K562 (cell line): ENCODE results near the gene MACROD2. TPM values are rescaled to one million over a fixed set of nuclear protein-coding genes. Genes with fewer than 3 reads are reported as not detected.

ENCODE experiments used
- ATAC-seq: fragments of 200-7000 bp; cut with Tn5 transposase; 3 replicates; pipeline ENCODE4 v1.9.1; 2020; ENCODE audit warnings: moderate library complexity
- BruUV-seq: library from RNA; stranded (reverse); fragments of 400-500 nt; replicated peaks from 2 replicates; lab custom pipeline; 2021; lab: Mats Ljungman, UMichigan
- CTCF ChIA-PET: fragments of 300-600 bp; formaldehyde crosslinking; extraction: SDS; loops from one replicate; lab custom pipeline; 2021; ENCODE audit warnings: low intra/inter-chr PET ratio; lab: Yijun Ruan, JAX
- POLR2A ChIA-PET: fragments of 300-600, 350-650 bp; sonication (Branson Sonifier 250); formaldehyde crosslinking; extraction: SDS; loops from one replicate; lab custom pipeline; 2021; ENCODE audit warnings: antibody characterized with exemption, inconsistent platforms; lab: Yijun Ruan, JAX
- DNase-seq, 4 experiments: peaks; one replicate each; pipeline versions ENCODE4 v3.0.0 to v3.0.0-alpha.2; 2011 to 2018; ENCODE audit warnings: low spot score in 3 of 4, mixed read lengths in 3 of 4; ENCODE audit errors: extremely low read depth in 1 of 4
- FAIRE-seq: peaks from 2 replicates; lab custom pipeline; 2011; peaks lifted over from hg19 to GRCh38; lab: Jason Lieb, UNC
- H2AFZ ChIP-seq: 2 replicates; pipeline ENCODE4 v1.6.0; 2011; ENCODE audit warnings: low read depth, low read length, control low read depth, inconsistent platforms
- H3K27ac ChIP-seq: fragments of 200-600 bp; 3 replicates; pipeline ENCODE4 v1.8.0; 2011; ENCODE audit warnings: low read depth, mild to moderate bottlenecking, control low read depth, inconsistent platforms, low read length, moderate library complexity, mixed read lengths; ENCODE audit errors: extremely low read depth
- H3K27me3 ChIP-seq, 2 experiments: fragments of 300-600 bp in 1 of 2; 2 replicates in 1 of 2; 3 replicates in 1 of 2; pipeline versions ENCODE4 v1.6.0 to v1.8.0; 2011; ENCODE audit warnings: inconsistent platforms in 2 of 2, low read length in 2 of 2, mild to moderate bottlenecking in 1 of 2, mixed read lengths in 1 of 2, moderate library complexity in 1 of 2; ENCODE audit not compliant: control insufficient read depth in 2 of 2, insufficient read depth in 2 of 2
- H3K36me3 ChIP-seq: fragments of 300-600 bp; 3 replicates; pipeline ENCODE4 v1.8.0; 2011; ENCODE audit warnings: mild to moderate bottlenecking, low read length, inconsistent platforms; ENCODE audit not compliant: control insufficient read depth, insufficient read depth
- H3K4me1 ChIP-seq, 2 experiments: fragments of 200-600 bp in 1 of 2; replicated peaks in 1 of 2; 2 replicates in 1 of 2; 3 replicates in 1 of 2; pipeline versions ENCODE4 v1.5.1 to v1.8.0; 2011; ENCODE audit warnings: inconsistent platforms in 2 of 2, low read length in 2 of 2, mild to moderate bottlenecking in 1 of 2, mixed read lengths in 1 of 2, moderate library complexity in 1 of 2; ENCODE audit not compliant: control insufficient read depth in 2 of 2, insufficient read depth in 2 of 2
- H3K4me2 ChIP-seq: 2 replicates; pipeline ENCODE4 v1.6.1; 2011; ENCODE audit warnings: low read length, control low read depth, inconsistent platforms, mixed read lengths; ENCODE audit not compliant: insufficient read depth
- H3K4me3 ChIP-seq: fragments of 200-600 bp; sonication (generic), shearing (Covaris generic); 2 replicates; pipeline ENCODE4 v1.5.1; 2016; ENCODE audit warnings: control low read depth, inconsistent platforms
- H3K79me2 ChIP-seq: fragments of 200-600 bp; 3 replicates; pipeline ENCODE4 v1.8.0; 2011; ENCODE audit warnings: low read length, inconsistent platforms; ENCODE audit not compliant: control insufficient read depth, insufficient read depth
- H3K9ac ChIP-seq, 2 experiments: 2 replicates each; pipeline versions ENCODE4 v1.6.0 to v1.6.1; 2011; ENCODE audit warnings: low read depth in 2 of 2, low read length in 2 of 2, control low read depth in 1 of 2, inconsistent platforms in 1 of 2, mild to moderate bottlenecking in 1 of 2, mixed read lengths in 1 of 2; ENCODE audit not compliant: insufficient read depth in 1 of 2
- H3K9me1 ChIP-seq: one replicate; pipeline ENCODE4 v1.6.0; 2011; ENCODE audit warnings: inconsistent platforms, mild to moderate bottlenecking, low read length, moderate library complexity; ENCODE audit not compliant: control insufficient read depth, insufficient read depth
- H3K9me3 ChIP-seq: replicated peaks from 2 replicates; pipeline ENCODE4 v1.5.1; 2011; ENCODE audit warnings: low read depth, low read length, inconsistent platforms; ENCODE audit not compliant: control insufficient read depth, insufficient read depth
- H4K20me1 ChIP-seq: replicated peaks from 2 replicates; pipeline ENCODE4 v1.6.1; 2011; ENCODE audit warnings: low read length, inconsistent platforms, mixed read lengths; ENCODE audit not compliant: control insufficient read depth, insufficient read depth
- FOXP4 ChIP-seq: sonication (generic); formaldehyde crosslinking; IDR thresholded peaks from 2 replicates; pipeline ENCODE4 v1.8.0; 2022; ENCODE audit warnings: mild to moderate bottlenecking, missing genetic modification reagents, borderline replicate concordance
- TCFL5 ChIP-seq: fragments of 250-450 bp; sonication (Bioruptor Pico); conservative IDR thresholded peaks from 2 replicates; pipeline ENCODE4 v1.6.1; 2021; ENCODE audit warnings: mild to moderate bottlenecking, moderate library complexity, matching md5 sums
- ZBTB49 ChIP-seq: sonication (generic); formaldehyde crosslinking; IDR thresholded peaks from 2 replicates; pipeline ENCODE4 v1.8.0; 2022; ENCODE audit warnings: missing genetic modification reagents, mild to moderate bottlenecking, borderline replicate concordance
- ZBTB5 ChIP-seq: fragments of 450-650 bp; IDR thresholded peaks from 2 replicates; pipeline ENCODE4 v1.6.1; 2017; ENCODE audit warnings: antibody characterized with exemption
- ZNF778 ChIP-seq: fragments of 450-650 bp; formaldehyde crosslinking; IDR thresholded peaks from 2 replicates; pipeline ENCODE4 v1.4.0; 2020; ENCODE audit warnings: mild to moderate bottlenecking, moderate library complexity
- ZNF79 ChIP-seq: fragments of 250-450 bp; sonication (Bioruptor Pico); IDR thresholded peaks from 2 replicates; pipeline ENCODE4 v1.4.0; 2020; ENCODE audit warnings: low read depth, mild to moderate bottlenecking, moderate library complexity
- WGBS: fragments of 100-300 bp; shearing (Covaris generic); methylation state at CpG from one replicate; pipeline ENCODE4 v1.1.6; 2016; ENCODE audit warnings: low coverage, mixed read lengths; ENCODE audit not compliant: insufficient coverage; ENCODE audit errors: missing lambda C conversion rate; 5-methylcytosine and 5-hydroxymethylcytosine counted together
- in situ Hi-C: fragments of 300-500 bp; cut with MboI; formaldehyde crosslinking; loops from 4 replicates; pipeline ENCODE4 v1.15.0; 2018; ENCODE audit warnings: inconsistent platforms, mixed read lengths
- intact Hi-C: fragments of 100-400 bp; cut with micrococcal nuclease; formaldehyde crosslinking; loops from 2 replicates; pipeline ENCODE4 v1.14.2; 2022
- polyA plus RNA-seq, 8 experiments: library from polyadenylated mRNA; depleted of rRNA in 4 of 8; stranded (reverse) in 5 of 8; unstranded in 3 of 8; fragments of >200 nt; fragmentation: Nextera tagmentation in 2 of 8; fragmentation: Illumina TruSeq in 1 of 8; extraction: Ambion mirVana in 2 of 8; extraction: Trizol in 1 of 8; gene quantifications; 2 replicates each; pipeline versions ENCODE4 v1.2.1 to v1.2.3, GENCODE V29; 2011 to 2014; ENCODE audit warnings: inconsistent platforms in 1 of 8, missing spikeins in 1 of 8
- total RNA-seq, 7 experiments: library from RNA; depleted of rRNA in 6 of 7; stranded (reverse); fragments of >200 nt in 6 of 7; fragmentation: Illumina TruSeq in 2 of 7; extraction: Trizol in 2 of 7; gene quantifications; 2 replicates each; pipeline versions ENCODE4 v1.2.1 to v1.2.3, GENCODE V29; 2011 to 2021; ENCODE audit warnings: low replicate concordance in 1 of 7

Gene MACROD2
- total and polyA plus RNA-seq, 9 of the 15 experiments (the other 6 are each of a cell fraction or from before 2014, with no cell fraction given): not detected

- TF ChIP-seq FOXP4 (CRISPR knock-in tag) (no peak), ZNF79 (no peak), ZNF778 (CRISPR knock-in tag) (no peak), ZBTB49 (no peak)
These were observed 1584.4 kb downstream of the MACROD2 start (continued) for GRCh38 chr20:15579688-15580087.

- H3K27ac ChIP-seq: no peak overlapping the region
- no peaks in the 10 kb centered on the region for H3K79me2 ChIP-seq
- POLR2A ChIA-PET: no interaction called here
- BruUV-seq: no TSS peak
- WGBS: 0% methylated on average over 4 of the region's 5 CpGs
- no peaks in the 10 kb centered on the region for H3K27me3 ChIP-seq
- H3K4me2 ChIP-seq: no peak overlapping the region
- H3K36me3 ChIP-seq: no peaks in the 10 kb centered on the region
- ATAC-seq (no peak), FAIRE-seq (no peak), DNase-seq (no peak)
- CTCF ChIA-PET: no interaction called here
- no peak overlapping the region for H3K9ac ChIP-seq
- in situ Hi-C loops (no loop called here), intact Hi-C loops (no loop called here)
- no peaks in the 10 kb centered on the region for H4K20me1 ChIP-seq
- H2AFZ ChIP-seq: no peak overlapping the region
- no peak overlapping the region for H3K4me3 ChIP-seq
- no peaks in the 10 kb centered on the region for H3K9me3 ChIP-seq
- H3K9me1 ChIP-seq: no peaks in the 10 kb centered on the region
- H3K4me1 ChIP-seq: no peaks in the 10 kb centered on the region
- TF ChIP-seq ZBTB5 (no peak), TCFL5 (CRISPR knock-in tag) (no peak)
These were observed 1586.9 kb downstream of the MACROD2 start for GRCh38 chr20:15582146-15582760.
